Measurements from ENCODE around the gene KCNT1. TPM values are rescaled to one million over a fixed set of nuclear protein-coding genes. Genes with fewer than 3 reads are reported as not detected.

KCNT1 gene
- total and polyA plus RNA-seq, 4 experiments from 2014 or later = 0.06 to 0.20 TPM; not detected in 2

GRCh38 chr9:135835131-135835530 lies 133.1 kb downstream of the KCNT1 start:
- H3K9me3 ChIP-seq (ENCODE audit: control insufficient read depth in 1 of 2, low read length in 2 of 2) = no peaks in the 10 kb centered on the region
- POLR2A ChIA-PET (ENCODE audit: partially characterized antibody) = no interaction called here
- no peak overlapping the region for H3K27ac ChIP-seq (ENCODE audit: low read depth, low read length)
- H3K4me1 ChIP-seq (ENCODE audit: insufficient read depth, low read length) = no peaks in the 10 kb centered on the region
- peaks cover 0 to 4% (median 0%) of the 10 kb centered on the region in 8 donors for H3K9me3 Mint-ChIP-seq
- intact Hi-C loops (cut with micrococcal nuclease) = no loop called here
- CTCF ChIA-PET (ENCODE audit: partially characterized antibody) = no interaction called here
- H3K4me3 ChIP-seq (ENCODE audit: low read length in 2 of 2) = no peak overlapping the region
- no peaks in the 10 kb centered on the region for H3K36me3 ChIP-seq (ENCODE audit: insufficient read depth, low read length)
- no peak for DNase-seq
- H3K27ac Mint-ChIP-seq = no peak overlapping the region
- no peaks in the 10 kb centered on the region for H3K27me3 Mint-ChIP-seq
- no peaks in the 10 kb centered on the region for H3K27me3 ChIP-seq (ENCODE audit: insufficient read depth, low read length)
- peaks cover 8 to 18% (median 12%) of the 10 kb centered on the region in 4 donors for H3K4me1 Mint-ChIP-seq
- H3K4me3 Mint-ChIP-seq = no peak overlapping the region
- peaks cover 20 to 25% of the 10 kb centered on the region in 2 donors for H3K36me3 Mint-ChIP-seq

DNA sequence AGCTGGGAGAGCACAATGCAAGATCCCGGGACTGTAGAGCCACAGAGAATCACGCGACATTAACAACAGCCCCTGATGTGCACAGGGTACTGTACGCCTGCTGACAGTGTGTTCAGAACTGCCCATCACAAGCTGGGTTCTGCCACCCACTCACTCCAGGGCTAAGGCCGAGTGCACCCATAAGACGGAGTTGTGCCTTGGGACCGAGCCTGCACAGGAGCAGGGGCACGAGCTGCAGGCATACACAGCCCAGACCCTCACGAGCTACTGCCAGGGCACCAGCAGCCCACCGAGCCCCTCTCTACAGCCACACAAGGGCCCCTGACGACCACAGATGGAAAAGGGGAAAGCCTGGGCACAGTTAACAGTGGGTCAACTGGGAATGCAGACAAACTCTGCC lies 137.5 kb downstream of the KCNT1 start:
- H3K9me3 ChIP-seq (ENCODE audit: control insufficient read depth in 1 of 2, low read length in 2 of 2) = no peaks in the 10 kb centered on the region
- no peak overlapping the region for H3K4me3 Mint-ChIP-seq
- H3K36me3 ChIP-seq (ENCODE audit: insufficient read depth, low read length) = no peaks in the 10 kb centered on the region
- H3K4me3 ChIP-seq (ENCODE audit: low read length in 2 of 2) = no peak overlapping the region
- H3K4me1 ChIP-seq (ENCODE audit: insufficient read depth, low read length) = peaks cover 7% of the 10 kb centered on the region
- peaks cover 10 to 18% (median 17%) of the 10 kb centered on the region in 4 donors for H3K4me1 Mint-ChIP-seq
- no peaks in the 10 kb centered on the region for H3K27me3 ChIP-seq (ENCODE audit: insufficient read depth, low read length)
- H3K36me3 Mint-ChIP-seq = peaks cover 21 to 26% of the 10 kb centered on the region in 2 donors
- DNase-seq = no peak
- no peaks in the 10 kb centered on the region for H3K27me3 Mint-ChIP-seq
- H3K9me3 Mint-ChIP-seq = peaks cover 0 to 13% (median 6%) of the 10 kb centered on the region in 8 donors
- intact Hi-C loops (cut with micrococcal nuclease) = no loop called here
- CTCF ChIA-PET (ENCODE audit: partially characterized antibody) = no interaction called here
- POLR2A ChIA-PET (ENCODE audit: partially characterized antibody) = no interaction called here
- H3K27ac ChIP-seq (ENCODE audit: low read depth, low read length) = no peak overlapping the region
- H3K27ac Mint-ChIP-seq = no peak overlapping the region

DNA sequence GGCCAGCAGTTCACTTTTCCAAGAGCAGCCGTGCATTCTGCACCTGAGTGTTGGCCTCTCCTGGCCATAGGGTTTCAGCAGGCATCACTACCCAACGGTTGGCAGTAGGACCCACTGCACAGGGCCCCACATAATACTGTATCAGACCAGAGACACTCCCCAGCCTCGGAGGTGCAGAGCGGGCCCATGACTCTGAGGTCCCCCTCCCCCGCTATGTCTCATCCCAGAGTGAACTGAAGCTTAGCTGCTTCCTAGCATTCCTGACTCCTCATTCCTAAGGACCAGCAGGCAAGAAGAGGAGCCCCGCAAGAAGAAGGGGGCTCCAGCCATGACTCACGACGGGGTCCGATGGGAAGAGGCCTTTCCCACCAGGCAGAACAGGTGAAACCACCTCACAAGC lies 138.1 kb downstream of the KCNT1 start:
- intact Hi-C loops (cut with micrococcal nuclease) = no loop called here
- no peaks in the 10 kb centered on the region for H3K9me3 ChIP-seq (ENCODE audit: control insufficient read depth in 1 of 2, low read length in 2 of 2)
- CTCF ChIA-PET (ENCODE audit: partially characterized antibody) = no interaction called here
- H3K4me1 ChIP-seq (ENCODE audit: insufficient read depth, low read length) = peaks cover 7% of the 10 kb centered on the region
- no peak overlapping the region for H3K4me3 ChIP-seq (ENCODE audit: low read length in 2 of 2)
- H3K4me3 Mint-ChIP-seq = no peak overlapping the region
- H3K9me3 Mint-ChIP-seq = peaks cover 0 to 15% (median 8%) of the 10 kb centered on the region in 8 donors
- no peaks in the 10 kb centered on the region for H3K27me3 Mint-ChIP-seq
- H3K36me3 ChIP-seq (ENCODE audit: insufficient read depth, low read length) = no peaks in the 10 kb centered on the region
- peaks cover 9 to 18% (median 17%) of the 10 kb centered on the region in 4 donors for H3K4me1 Mint-ChIP-seq
- no peak overlapping the region for H3K27ac ChIP-seq (ENCODE audit: low read depth, low read length)
- H3K36me3 Mint-ChIP-seq = peaks cover 26 to 29% of the 10 kb centered on the region in 2 donors
- no peaks in the 10 kb centered on the region for H3K27me3 ChIP-seq (ENCODE audit: insufficient read depth, low read length)
- POLR2A ChIA-PET (ENCODE audit: partially characterized antibody) = no interaction called here
- peak overlapping the region in 1 of 7 donors; percentile 65 for H3K27ac Mint-ChIP-seq
- DNase-seq = no peak

DNA sequence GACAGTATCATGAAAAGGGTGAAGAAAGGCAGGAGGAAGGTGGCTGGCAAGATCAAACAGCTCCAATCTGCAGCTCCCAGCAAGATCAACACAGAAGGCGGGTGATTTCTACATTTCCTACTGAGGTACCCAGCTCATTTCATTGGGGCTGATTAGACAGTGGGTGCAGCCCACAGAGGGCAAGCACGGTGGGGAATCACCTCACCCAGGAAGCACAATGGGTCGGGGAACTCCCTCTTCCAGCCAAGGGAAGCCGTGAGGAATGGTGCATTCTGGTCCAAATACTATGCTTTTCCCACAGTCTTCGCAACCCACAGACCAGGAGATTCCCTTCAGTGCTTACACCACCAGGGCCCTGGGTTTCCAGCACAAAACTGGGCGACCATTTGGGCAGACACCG lies 138.6 kb downstream of the KCNT1 start:
- peaks cover 0 to 15% (median 9%) of the 10 kb centered on the region in 8 donors for H3K9me3 Mint-ChIP-seq
- intact Hi-C loops (cut with micrococcal nuclease) = no loop called here
- no peak for DNase-seq
- peak overlapping the region in 1 of 7 donors; percentile 65 for H3K27ac Mint-ChIP-seq
- Histone ChIP-seq H3K36me3 (ENCODE audit: insufficient read depth, low read length) (no peaks in the 10 kb centered on the region), H3K9me3 (ENCODE audit: control insufficient read depth in 1 of 2, low read length in 2 of 2) (no peaks in the 10 kb centered on the region), H3K4me1 (ENCODE audit: insufficient read depth, low read length) (peaks cover 7% of the 10 kb centered on the region), H3K27ac (ENCODE audit: low read depth, low read length) (no peak overlapping the region), H3K4me3 (ENCODE audit: low read length in 2 of 2) (no peak overlapping the region), H3K27me3 (ENCODE audit: insufficient read depth, low read length) (no peaks in the 10 kb centered on the region)
- CTCF ChIA-PET (ENCODE audit: partially characterized antibody) = no interaction called here
- H3K27me3 Mint-ChIP-seq = no peaks in the 10 kb centered on the region
- H3K36me3 Mint-ChIP-seq = peaks cover 30% of the 10 kb centered on the region in 2 donors
- POLR2A ChIA-PET (ENCODE audit: partially characterized antibody) = no interaction called here
- H3K4me3 Mint-ChIP-seq = no peak overlapping the region
- peaks cover 12 to 20% (median 17%) of the 10 kb centered on the region in 4 donors for H3K4me1 Mint-ChIP-seq

Other genes with a start within 250 kb of the KCNT1 start
- 1 to 10 TPM; 1.9 TPM for gene PPP1R26, start 222.4 kb upstream of the KCNT1 start, total RNA-seq
- gene PPP1R26, start 222.4 kb upstream of the KCNT1 start, polyA plus RNA-seq = under 1 TPM in 1 of 2 donors, not detected in 1; 0.54 TPM
- 10 to 100 TPM; 26.2 to 28.2 TPM for gene MRPS2, start 201.5 kb upstream of the KCNT1 start, total RNA-seq
- 10 to 100 TPM; 38.3 to 57.2 TPM for gene MRPS2, start 201.5 kb upstream of the KCNT1 start, polyA plus RNA-seq
- gene LCN1, start 180.7 kb upstream of the KCNT1 start, total RNA-seq = not detected
- not detected for gene LCN1, start 180.7 kb upstream of the KCNT1 start, polyA plus RNA-seq
- gene OBP2A, start 156.1 kb upstream of the KCNT1 start, total RNA-seq = not detected
- not detected for gene OBP2A, start 156.1 kb upstream of the KCNT1 start, polyA plus RNA-seq
- gene PAEP, start 140.4 kb upstream of the KCNT1 start, total RNA-seq = not detected
- not detected for gene PAEP, start 140.4 kb upstream of the KCNT1 start, polyA plus RNA-seq
- not detected for gene GLT6D1, start 62.6 kb upstream of the KCNT1 start, total RNA-seq
- gene GLT6D1, start 62.6 kb upstream of the KCNT1 start, polyA plus RNA-seq = not detected
- not detected for gene LCN9, start 38.9 kb upstream of the KCNT1 start, total RNA-seq
- not detected for gene LCN9, start 38.9 kb upstream of the KCNT1 start, polyA plus RNA-seq
- gene SOHLH1, start 2.7 kb upstream of the KCNT1 start, total RNA-seq = not detected
- gene SOHLH1, start 2.7 kb upstream of the KCNT1 start, polyA plus RNA-seq = not detected
- gene CAMSAP1, start 205.4 kb downstream of the KCNT1 start, total RNA-seq = 10 to 100 TPM; 40.6 to 51.7 TPM
- 1 to 10 TPM in 1 of 2 donors, under 1 TPM in 1; 0.76 to 4.4 TPM for gene CAMSAP1, start 205.4 kb downstream of the KCNT1 start, polyA plus RNA-seq